WTC11 (cell line): Measurements from ENCODE around the gene VPS39. TPM values are rescaled to one million over a fixed set of nuclear protein-coding genes. Genes with fewer than 3 reads are reported as not detected.

Source experiments
- ATAC-seq: fragments of 200-7000 bp; cut with Tn5 transposase; 2 replicates; pipeline ENCODE4 v1.10.0; 2021; ENCODE audit warnings: mild to moderate bottlenecking, moderate library complexity
- CTCF ChIA-PET: fragments of 300-600 bp; sonication (Branson Sonifier 250); formaldehyde crosslinking; loops from one replicate; lab custom pipeline; 2021; ENCODE audit warnings: antibody characterized with exemption; lab: Charles Lee
- POLR2A ChIA-PET: fragments of 350-600 bp; sonication (Branson Sonifier 250); formaldehyde crosslinking; loops from one replicate; lab custom pipeline; 2021; ENCODE audit warnings: antibody characterized with exemption; lab: Charles Lee
- DNase-seq: peaks from one replicate; pipeline ENCODE4 v3.0.0; 2021; ENCODE audit warnings: low spot score
- H3K27ac Mint-ChIP-seq: 2 replicates; pipeline ENCODE4 v1.8.0; 2021; ENCODE audit warnings: mixed read lengths
- H3K27me3 Mint-ChIP-seq: 2 replicates; pipeline ENCODE4 v1.8.0; 2021; ENCODE audit warnings: low read depth, mild to moderate bottlenecking, moderate library complexity, mixed read lengths
- H3K36me3 Mint-ChIP-seq: 2 replicates; pipeline ENCODE4 v1.8.0; 2021; ENCODE audit warnings: mixed read lengths
- H3K4me1 Mint-ChIP-seq: 2 replicates; pipeline ENCODE4 v1.8.0; 2022; ENCODE audit warnings: mixed read lengths
- H3K4me3 Mint-ChIP-seq: 2 replicates; pipeline ENCODE4 v1.8.0; 2021; ENCODE audit warnings: mild to moderate bottlenecking, moderate library complexity, mixed read lengths
- H3K9me3 Mint-ChIP-seq: 2 replicates; pipeline ENCODE4 v1.8.0; 2021; ENCODE audit warnings: mixed read lengths
- ATF2 ChIP-seq: sonication (generic); formaldehyde crosslinking; IDR thresholded peaks from 2 replicates; pipeline ENCODE4 v1.8.1; 2022; ENCODE audit warnings: low read depth, missing genetic modification reagents, borderline replicate concordance
- GRHL2 ChIP-seq: fragments of 250-450 bp; sonication (Bioruptor Pico); IDR thresholded peaks from 2 replicates; pipeline ENCODE4 v1.8.0; 2022; ENCODE audit warnings: mild to moderate bottlenecking, moderate library complexity; ENCODE audit not compliant: insufficient replicate concordance, severe bottlenecking
- GTF2I ChIP-seq: fragments of 250-450 bp; sonication (Bioruptor Pico); conservative IDR thresholded peaks from 2 replicates; pipeline ENCODE4 v1.4.0; 2021; ENCODE audit warnings: mild to moderate bottlenecking
- JAZF1 ChIP-seq: fragments of 250-450 bp; sonication (Bioruptor Pico); IDR thresholded peaks from 2 replicates; pipeline ENCODE4 v1.9.0; 2021; ENCODE audit warnings: moderate library complexity, mild to moderate bottlenecking, inconsistent platforms
- MAX ChIP-seq: sonication (generic); formaldehyde crosslinking; IDR thresholded peaks from 2 replicates; pipeline ENCODE4 v1.8.0; 2022; ENCODE audit warnings: mild to moderate bottlenecking, missing genetic modification reagents
- MYBL2 ChIP-seq: sonication (generic); formaldehyde crosslinking; IDR thresholded peaks from 2 replicates; pipeline ENCODE4 v1.8.1; 2023; ENCODE audit warnings: mild to moderate bottlenecking, moderate library complexity, missing genetic modification reagents
- NFE2L1 ChIP-seq: sonication (generic); formaldehyde crosslinking; IDR thresholded peaks from 2 replicates; pipeline ENCODE4 v1.8.1; 2023; ENCODE audit warnings: missing genetic modification reagents
- NR2C2 ChIP-seq: sonication (generic); formaldehyde crosslinking; IDR thresholded peaks from 2 replicates; pipeline ENCODE4 v1.8.0; 2022; ENCODE audit warnings: mild to moderate bottlenecking, missing genetic modification reagents
- RORB ChIP-seq: fragments of 250-450 bp; sonication (Bioruptor Pico); IDR thresholded peaks from 2 replicates; pipeline ENCODE4 v1.9.0; 2021; ENCODE audit warnings: mild to moderate bottlenecking
- SMAD4 ChIP-seq: sonication (generic); formaldehyde crosslinking; IDR thresholded peaks from 2 replicates; pipeline ENCODE4 v1.8.0; 2022; ENCODE audit warnings: mild to moderate bottlenecking, missing genetic modification reagents
- ZMAT4 ChIP-seq: fragments of 250-450 bp; sonication (Bioruptor Pico); IDR thresholded peaks from 2 replicates; pipeline ENCODE4 v1.9.0; 2021; ENCODE audit warnings: mild to moderate bottlenecking
- ZNF138 ChIP-seq: sonication (generic); formaldehyde crosslinking; conservative IDR thresholded peaks from 2 replicates; pipeline ENCODE4 v1.8.1; 2022; ENCODE audit warnings: mild to moderate bottlenecking, moderate library complexity, missing genetic modification reagents
- total RNA-seq: library from RNA; stranded (reverse); gene quantifications from 3 replicates; pipeline ENCODE4 v1.2.3, GENCODE V29; 2021
- TF ChIP-seq, protein P1 (sequence below): fragments of 250-450 bp; sonication (Bioruptor Pico); conservative IDR thresholded peaks from 2 replicates; pipeline ENCODE4 v1.9.0; 2021; ENCODE audit warnings: mild to moderate bottlenecking
- TF ChIP-seq, protein P2 (sequence below): sonication (generic); formaldehyde crosslinking; IDR thresholded peaks from 2 replicates; pipeline ENCODE4 v1.8.0; 2023; ENCODE audit warnings: missing genetic modification reagents, mild to moderate bottlenecking, borderline replicate concordance
- TF ChIP-seq, protein P3 (sequence below): sonication (generic); formaldehyde crosslinking; IDR thresholded peaks from 2 replicates; pipeline ENCODE4 v1.8.0; 2022; ENCODE audit warnings: mild to moderate bottlenecking, missing genetic modification reagents
- TF ChIP-seq, protein P4 (sequence below): fragments of 250-450 bp; sonication (Bioruptor Pico); IDR thresholded peaks from 2 replicates; pipeline ENCODE4 v1.9.0; 2021; ENCODE audit warnings: moderate library complexity, mild to moderate bottlenecking, inconsistent platforms, borderline replicate concordance
- TF ChIP-seq, protein P5 (sequence below): sonication (generic); formaldehyde crosslinking; IDR thresholded peaks from 2 replicates; pipeline ENCODE4 v1.8.0; 2023; ENCODE audit warnings: mild to moderate bottlenecking, missing genetic modification reagents
- TF ChIP-seq, protein P6 (sequence below): sonication (generic); formaldehyde crosslinking; IDR thresholded peaks from 2 replicates; pipeline ENCODE4 v1.8.1; 2022; ENCODE audit warnings: mild to moderate bottlenecking, moderate library complexity, missing genetic modification reagents

The VPS39 gene
- total RNA-seq, 1 experiment from 2014 or later: 44.5 TPM

DNA sequence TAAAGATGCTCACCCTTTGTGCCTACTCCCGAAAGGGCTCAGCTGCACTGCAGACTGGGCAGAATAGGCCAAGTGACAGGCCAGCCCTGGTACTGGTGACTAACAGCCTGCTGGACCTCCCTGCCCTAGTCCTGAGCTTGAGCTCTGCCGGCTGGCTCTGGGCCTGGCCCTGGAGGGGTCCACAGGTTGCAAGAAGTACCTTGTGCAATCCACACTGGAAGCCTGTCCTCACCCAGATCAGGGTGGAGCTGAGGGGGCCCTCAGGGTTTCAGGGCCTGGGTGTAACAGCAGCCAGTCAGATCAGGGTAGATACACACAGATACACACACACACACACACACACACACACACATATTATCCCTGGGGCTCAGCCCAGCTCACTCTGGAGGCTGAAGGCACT, 86.4 kb downstream of the VPS39 start:
- ChIA-PET POLR2A (no interaction called here), CTCF (interaction anchor here (1.2 to 1.6 kb wide), 2 partner anchors 10 to 37 kb away, joined by 3 to 4 read pairs; no protein-coding TSS in a partner anchor)
- no peak for TF ChIP-seq MYBL2
- peaks cover 13% of the 10 kb centered on the region for H3K4me1 Mint-ChIP-seq
- ATAC-seq (no peak), DNase-seq (no peak)
- H3K27me3 Mint-ChIP-seq: peaks cover 4% of the 10 kb centered on the region; the same call in 1 of the 2 replicates
- no peak overlapping the region for H3K27ac Mint-ChIP-seq
- H3K36me3 Mint-ChIP-seq: peaks cover 3% of the 10 kb centered on the region; the same call in 1 of the 2 replicates
- no peak overlapping the region for H3K4me3 Mint-ChIP-seq
- peaks cover 7% of the 10 kb centered on the region for H3K9me3 Mint-ChIP-seq

GRCh38 chr15:42121021-42121420, 87.1 kb downstream of the VPS39 start:
- CTCF ChIA-PET: interaction anchor here (1.2 to 1.6 kb wide), 3 partner anchors 11 to 37 kb away, joined by 3 to 6 read pairs (median 4); no protein-coding TSS in a partner anchor
- Mint-ChIP-seq H3K36me3 (peaks cover 6% of the 10 kb centered on the region; the same call in 1 of the 2 replicates), H3K27me3 (peaks cover 4% of the 10 kb centered on the region; the same call in 1 of the 2 replicates), H3K4me1 (peaks cover 13% of the 10 kb centered on the region), H3K27ac (no peak overlapping the region), H3K4me3 (no peak overlapping the region), H3K9me3 (peaks cover 12% of the 10 kb centered on the region)
- TF ChIP-seq, protein P1, sequence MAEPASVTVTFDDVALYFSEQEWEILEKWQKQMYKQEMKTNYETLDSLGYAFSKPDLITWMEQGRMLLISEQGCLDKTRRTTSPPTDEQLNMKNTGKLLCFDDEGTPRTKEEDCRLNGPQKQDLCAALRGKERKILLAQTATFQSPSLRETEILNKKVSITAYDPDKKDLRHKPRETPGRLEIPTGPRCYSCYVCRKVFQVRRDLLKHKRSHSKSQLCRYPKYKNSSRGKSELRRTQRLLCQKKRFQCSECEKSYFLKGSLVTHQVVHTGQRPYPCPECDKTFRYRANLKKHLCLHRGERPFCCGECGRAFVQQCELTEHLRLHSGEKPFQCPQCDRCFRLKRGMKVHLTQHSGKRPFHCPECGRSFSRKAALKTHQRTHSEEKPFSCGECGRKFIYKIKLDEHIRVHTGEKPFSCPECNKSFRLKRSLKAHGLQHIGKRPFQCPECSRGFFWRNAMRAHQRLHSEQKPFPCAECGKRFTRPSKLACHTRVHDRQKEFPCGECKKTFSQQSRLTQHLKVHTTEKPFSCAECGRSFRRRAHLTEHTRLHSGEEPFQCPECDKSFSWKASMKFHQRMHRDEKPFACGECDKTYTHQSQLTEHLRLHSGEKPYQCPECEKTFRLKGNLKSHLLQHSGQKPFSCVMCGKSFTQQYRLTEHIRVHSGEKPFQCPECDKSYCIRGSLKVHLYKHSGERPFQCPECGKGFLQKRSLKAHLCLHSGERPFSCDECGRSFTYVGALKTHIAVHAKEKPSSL (CRISPR knock-in tag): no peak
- TF ChIP-seq, protein P2, sequence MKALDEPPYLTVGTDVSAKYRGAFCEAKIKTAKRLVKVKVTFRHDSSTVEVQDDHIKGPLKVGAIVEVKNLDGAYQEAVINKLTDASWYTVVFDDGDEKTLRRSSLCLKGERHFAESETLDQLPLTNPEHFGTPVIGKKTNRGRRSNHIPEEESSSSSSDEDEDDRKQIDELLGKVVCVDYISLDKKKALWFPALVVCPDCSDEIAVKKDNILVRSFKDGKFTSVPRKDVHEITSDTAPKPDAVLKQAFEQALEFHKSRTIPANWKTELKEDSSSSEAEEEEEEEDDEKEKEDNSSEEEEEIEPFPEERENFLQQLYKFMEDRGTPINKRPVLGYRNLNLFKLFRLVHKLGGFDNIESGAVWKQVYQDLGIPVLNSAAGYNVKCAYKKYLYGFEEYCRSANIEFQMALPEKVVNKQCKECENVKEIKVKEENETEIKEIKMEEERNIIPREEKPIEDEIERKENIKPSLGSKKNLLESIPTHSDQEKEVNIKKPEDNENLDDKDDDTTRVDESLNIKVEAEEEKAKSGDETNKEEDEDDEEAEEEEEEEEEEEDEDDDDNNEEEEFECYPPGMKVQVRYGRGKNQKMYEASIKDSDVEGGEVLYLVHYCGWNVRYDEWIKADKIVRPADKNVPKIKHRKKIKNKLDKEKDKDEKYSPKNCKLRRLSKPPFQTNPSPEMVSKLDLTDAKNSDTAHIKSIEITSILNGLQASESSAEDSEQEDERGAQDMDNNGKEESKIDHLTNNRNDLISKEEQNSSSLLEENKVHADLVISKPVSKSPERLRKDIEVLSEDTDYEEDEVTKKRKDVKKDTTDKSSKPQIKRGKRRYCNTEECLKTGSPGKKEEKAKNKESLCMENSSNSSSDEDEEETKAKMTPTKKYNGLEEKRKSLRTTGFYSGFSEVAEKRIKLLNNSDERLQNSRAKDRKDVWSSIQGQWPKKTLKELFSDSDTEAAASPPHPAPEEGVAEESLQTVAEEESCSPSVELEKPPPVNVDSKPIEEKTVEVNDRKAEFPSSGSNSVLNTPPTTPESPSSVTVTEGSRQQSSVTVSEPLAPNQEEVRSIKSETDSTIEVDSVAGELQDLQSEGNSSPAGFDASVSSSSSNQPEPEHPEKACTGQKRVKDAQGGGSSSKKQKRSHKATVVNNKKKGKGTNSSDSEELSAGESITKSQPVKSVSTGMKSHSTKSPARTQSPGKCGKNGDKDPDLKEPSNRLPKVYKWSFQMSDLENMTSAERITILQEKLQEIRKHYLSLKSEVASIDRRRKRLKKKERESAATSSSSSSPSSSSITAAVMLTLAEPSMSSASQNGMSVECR (CRISPR knock-in tag): no peak
- TF ChIP-seq, protein P3, sequence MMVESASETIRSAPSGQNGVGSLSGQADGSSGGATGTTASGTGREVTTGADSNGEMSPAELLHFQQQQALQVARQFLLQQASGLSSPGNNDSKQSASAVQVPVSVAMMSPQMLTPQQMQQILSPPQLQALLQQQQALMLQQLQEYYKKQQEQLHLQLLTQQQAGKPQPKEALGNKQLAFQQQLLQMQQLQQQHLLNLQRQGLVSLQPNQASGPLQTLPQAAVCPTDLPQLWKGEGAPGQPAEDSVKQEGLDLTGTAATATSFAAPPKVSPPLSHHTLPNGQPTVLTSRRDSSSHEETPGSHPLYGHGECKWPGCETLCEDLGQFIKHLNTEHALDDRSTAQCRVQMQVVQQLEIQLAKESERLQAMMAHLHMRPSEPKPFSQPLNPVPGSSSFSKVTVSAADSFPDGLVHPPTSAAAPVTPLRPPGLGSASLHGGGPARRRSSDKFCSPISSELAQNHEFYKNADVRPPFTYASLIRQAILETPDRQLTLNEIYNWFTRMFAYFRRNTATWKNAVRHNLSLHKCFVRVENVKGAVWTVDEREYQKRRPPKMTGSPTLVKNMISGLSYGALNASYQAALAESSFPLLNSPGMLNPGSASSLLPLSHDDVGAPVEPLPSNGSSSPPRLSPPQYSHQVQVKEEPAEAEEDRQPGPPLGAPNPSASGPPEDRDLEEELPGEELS (CRISPR knock-in tag): no peak
- no peak for TF ChIP-seq GTF2I
- TF ChIP-seq, protein P4, sequence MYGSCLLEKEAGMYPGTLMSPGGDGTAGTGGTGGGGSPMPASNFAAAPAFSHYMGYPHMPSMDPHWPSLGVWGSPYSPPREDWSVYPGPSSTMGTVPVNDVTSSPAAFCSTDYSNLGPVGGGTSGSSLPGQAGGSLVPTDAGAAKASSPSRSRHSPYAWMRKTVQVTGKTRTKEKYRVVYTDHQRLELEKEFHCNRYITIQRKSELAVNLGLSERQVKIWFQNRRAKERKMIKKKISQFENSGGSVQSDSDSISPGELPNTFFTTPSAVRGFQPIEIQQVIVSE: no peak
- TF ChIP-seq MAX (CRISPR knock-in tag): no peak
- TF ChIP-seq, protein P5, sequence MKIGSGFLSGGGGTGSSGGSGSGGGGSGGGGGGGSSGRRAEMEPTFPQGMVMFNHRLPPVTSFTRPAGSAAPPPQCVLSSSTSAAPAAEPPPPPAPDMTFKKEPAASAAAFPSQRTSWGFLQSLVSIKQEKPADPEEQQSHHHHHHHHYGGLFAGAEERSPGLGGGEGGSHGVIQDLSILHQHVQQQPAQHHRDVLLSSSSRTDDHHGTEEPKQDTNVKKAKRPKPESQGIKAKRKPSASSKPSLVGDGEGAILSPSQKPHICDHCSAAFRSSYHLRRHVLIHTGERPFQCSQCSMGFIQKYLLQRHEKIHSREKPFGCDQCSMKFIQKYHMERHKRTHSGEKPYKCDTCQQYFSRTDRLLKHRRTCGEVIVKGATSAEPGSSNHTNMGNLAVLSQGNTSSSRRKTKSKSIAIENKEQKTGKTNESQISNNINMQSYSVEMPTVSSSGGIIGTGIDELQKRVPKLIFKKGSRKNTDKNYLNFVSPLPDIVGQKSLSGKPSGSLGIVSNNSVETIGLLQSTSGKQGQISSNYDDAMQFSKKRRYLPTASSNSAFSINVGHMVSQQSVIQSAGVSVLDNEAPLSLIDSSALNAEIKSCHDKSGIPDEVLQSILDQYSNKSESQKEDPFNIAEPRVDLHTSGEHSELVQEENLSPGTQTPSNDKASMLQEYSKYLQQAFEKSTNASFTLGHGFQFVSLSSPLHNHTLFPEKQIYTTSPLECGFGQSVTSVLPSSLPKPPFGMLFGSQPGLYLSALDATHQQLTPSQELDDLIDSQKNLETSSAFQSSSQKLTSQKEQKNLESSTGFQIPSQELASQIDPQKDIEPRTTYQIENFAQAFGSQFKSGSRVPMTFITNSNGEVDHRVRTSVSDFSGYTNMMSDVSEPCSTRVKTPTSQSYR (CRISPR knock-in tag): no peak
- TF ChIP-seq, protein P6, sequence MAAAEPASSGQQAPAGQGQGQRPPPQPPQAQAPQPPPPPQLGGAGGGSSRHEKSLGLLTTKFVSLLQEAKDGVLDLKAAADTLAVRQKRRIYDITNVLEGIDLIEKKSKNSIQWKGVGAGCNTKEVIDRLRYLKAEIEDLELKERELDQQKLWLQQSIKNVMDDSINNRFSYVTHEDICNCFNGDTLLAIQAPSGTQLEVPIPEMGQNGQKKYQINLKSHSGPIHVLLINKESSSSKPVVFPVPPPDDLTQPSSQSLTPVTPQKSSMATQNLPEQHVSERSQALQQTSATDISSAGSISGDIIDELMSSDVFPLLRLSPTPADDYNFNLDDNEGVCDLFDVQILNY (CRISPR knock-in tag): no peak
- TF ChIP-seq GRHL2 (CRISPR knock-in tag): no peak
- TF ChIP-seq ATF2 (CRISPR knock-in tag): no peak
- TF ChIP-seq ZNF138: no peak
- no peak for TF ChIP-seq RORB (CRISPR knock-in tag)
- no peak for TF ChIP-seq MYBL2
- no peak for TF ChIP-seq NR2C2 (CRISPR knock-in tag)
- no peak for TF ChIP-seq NFE2L1 (CRISPR knock-in tag)
- no peak for TF ChIP-seq ZMAT4 (CRISPR knock-in tag)
- TF ChIP-seq JAZF1 (CRISPR knock-in tag): no peak
- TF ChIP-seq SMAD4: no peak
- DNase-seq (no peak), ATAC-seq (no peak)
- POLR2A ChIA-PET: no interaction called here
